Measurements from ENCODE around the gene DNAH5. TPM values are rescaled to one million over a fixed set of nuclear protein-coding genes. Genes with fewer than 3 reads are reported as not detected.

Gene DNAH5
- total RNA-seq, 1 experiment from 2014 or later, result 8.0 TPM

- Histone ChIP-seq H3K27me3 (ENCODE audit: control insufficient read depth, insufficient read depth, low read length) (no peaks in the 10 kb centered on the region), H3K36me3 (ENCODE audit: control insufficient read depth, insufficient read depth, low read length) (no peaks in the 10 kb centered on the region), H3K4me3 (ENCODE audit: low read depth in 2 of 2, low read length in 2 of 2) (no peak overlapping the region), H3K27ac (ENCODE audit: low read length) (no peak overlapping the region), H3K4me1 (ENCODE audit: control insufficient read depth, insufficient read depth, low read length) (no peaks in the 10 kb centered on the region), H3K9me3 (ENCODE audit: control insufficient read depth, insufficient read depth, low read depth, low read length) (0 out of 2 replicates have a peak, but pooled peaks cover 2% of the 10 kb centered on the region)
- intact Hi-C loops (cut with micrococcal nuclease; ENCODE audit: unreplicated experiment), result no loop called here
- ATAC-seq, result no peak
- no TSS peak for BruUV-seq (replicated peaks)
- DNase-seq (ENCODE audit: low read depth, low spot score), result no peak
- ChIA-PET CTCF (no interaction called here), POLR2A (interaction anchor here (0.5 kb wide), 1 partner anchor 8 kb away, joined by 3 read pairs; no protein-coding TSS in a partner anchor)
- in situ Hi-C loops (cut with HindIII; ENCODE audit: low pct_unique_long_range_greater_than_20kb, low sequenced_read_pairs), result no loop called here
- TF ChIP-seq CTCF (IDR thresholded peaks at IDR 0.05), result 0 out of 2 replicates have a peak, but pooled peaks have one; percentile 5
- no peak for TF ChIP-seq TCF7L2 (IDR thresholded peaks at IDR 0.05; ENCODE audit: low read depth, low read length)
Observed at GRCh38 chr5:13833440-13833839, 111.0 kb downstream of the DNAH5 start.

GRCh38 chr5:13831351-13831750 is 113.1 kb downstream of the DNAH5 start:
- CTCF ChIA-PET, result no interaction called here
- POLR2A ChIA-PET, result interaction anchor here (0.7 kb wide), 1 partner anchor 612 kb away, joined by 3 read pairs; no protein-coding TSS in a partner anchor
- ATAC-seq (peak; percentile 72), DNase-seq (ENCODE audit: low read depth, low spot score) (no peak)
- Histone ChIP-seq H3K27ac (ENCODE audit: low read length) (no peak overlapping the region), H3K27me3 (ENCODE audit: control insufficient read depth, insufficient read depth, low read length) (no peaks in the 10 kb centered on the region), H3K36me3 (ENCODE audit: control insufficient read depth, insufficient read depth, low read length) (no peaks in the 10 kb centered on the region), H3K4me1 (ENCODE audit: control insufficient read depth, insufficient read depth, low read length) (no peaks in the 10 kb centered on the region), H3K9me3 (ENCODE audit: control insufficient read depth, insufficient read depth, low read depth, low read length) (0 out of 2 replicates have a peak, but pooled peaks cover 7% of the 10 kb centered on the region), H3K4me3 (ENCODE audit: low read depth in 2 of 2, low read length in 2 of 2) (no peak overlapping the region)
- TF ChIP-seq CTCF (IDR thresholded peaks at IDR 0.05) (peak; percentile 45), REST (IDR thresholded peaks at IDR 0.05; ENCODE audit: insufficient read depth in 1 of 2, low read depth in 2 of 2, low read length in 1 of 2) (no peak), POLR2AphosphoS5 (IDR thresholded peaks at IDR 0.05; ENCODE audit: low read depth, low read length) (no peak), TCF7L2 (IDR thresholded peaks at IDR 0.05; ENCODE audit: low read depth, low read length) (no peak), SIN3A (IDR thresholded peaks at IDR 0.05; ENCODE audit: borderline replicate concordance, insufficient read depth, low read depth, low read length) (no peak)
- BruUV-seq (replicated peaks), result no TSS peak
- in situ Hi-C loops (cut with HindIII; ENCODE audit: low pct_unique_long_range_greater_than_20kb, low sequenced_read_pairs) (no loop called here), intact Hi-C loops (cut with micrococcal nuclease; ENCODE audit: unreplicated experiment) (no loop called here)
